ENCODE measurements around the gene EVPLL.
A peak's percentile ranks its signal among the peaks of the same experiment; 100 is the strongest.
"Not testable (repeated sequence)": the region's sequence is repeated elsewhere in the genome, so short reads cannot be mapped to it uniquely, and the experiment has no call there.

The EVPLL gene

DNA sequence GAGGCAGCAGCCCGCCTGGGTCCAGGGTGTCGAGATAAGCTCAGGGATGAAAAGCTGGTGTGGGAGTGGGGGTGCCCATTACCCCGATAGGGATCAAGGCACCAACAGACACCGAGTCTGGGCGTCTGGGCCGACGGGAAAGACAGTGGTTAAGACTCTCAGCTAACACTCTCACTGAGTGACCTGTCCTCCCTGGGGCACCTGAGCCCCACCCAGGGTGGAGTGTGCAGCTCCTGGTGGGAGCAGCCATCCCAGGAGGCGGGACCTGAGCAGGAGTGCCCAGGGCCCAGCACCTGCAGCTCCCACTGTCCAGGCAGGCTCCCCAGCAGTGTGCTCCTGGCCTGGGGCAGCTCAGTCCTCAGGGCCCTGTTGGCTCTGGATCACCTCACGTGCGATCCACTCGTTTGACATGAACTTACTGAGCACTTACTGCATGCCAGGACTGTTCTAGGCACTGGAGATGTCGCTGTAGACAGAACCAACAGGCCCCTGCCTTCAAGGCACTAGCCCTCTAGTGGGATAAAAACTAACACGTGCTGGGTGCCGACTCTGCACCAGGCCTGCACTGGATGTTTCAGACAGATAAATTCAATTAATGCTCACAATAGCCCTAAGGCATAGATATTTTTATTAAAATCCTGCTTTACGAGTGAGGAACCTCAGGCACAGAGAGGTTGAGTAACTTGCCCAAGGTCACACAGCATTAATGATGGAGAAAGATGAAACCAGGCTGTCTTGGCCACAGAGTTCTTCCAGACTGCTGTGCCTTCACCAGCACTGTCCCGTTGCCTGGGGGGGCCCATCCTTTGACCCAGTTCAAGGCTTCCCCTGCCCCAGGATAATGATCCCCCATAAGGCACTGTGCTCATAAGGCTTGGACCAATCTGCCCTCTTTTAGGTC lies 1.9 kb downstream of the EVPLL start:
- no peak for DNase-seq

- no peak for DNase-seq
Measured at GRCh38 chr17:18380471-18381157, 3.0 kb downstream of the EVPLL start.

DNA sequence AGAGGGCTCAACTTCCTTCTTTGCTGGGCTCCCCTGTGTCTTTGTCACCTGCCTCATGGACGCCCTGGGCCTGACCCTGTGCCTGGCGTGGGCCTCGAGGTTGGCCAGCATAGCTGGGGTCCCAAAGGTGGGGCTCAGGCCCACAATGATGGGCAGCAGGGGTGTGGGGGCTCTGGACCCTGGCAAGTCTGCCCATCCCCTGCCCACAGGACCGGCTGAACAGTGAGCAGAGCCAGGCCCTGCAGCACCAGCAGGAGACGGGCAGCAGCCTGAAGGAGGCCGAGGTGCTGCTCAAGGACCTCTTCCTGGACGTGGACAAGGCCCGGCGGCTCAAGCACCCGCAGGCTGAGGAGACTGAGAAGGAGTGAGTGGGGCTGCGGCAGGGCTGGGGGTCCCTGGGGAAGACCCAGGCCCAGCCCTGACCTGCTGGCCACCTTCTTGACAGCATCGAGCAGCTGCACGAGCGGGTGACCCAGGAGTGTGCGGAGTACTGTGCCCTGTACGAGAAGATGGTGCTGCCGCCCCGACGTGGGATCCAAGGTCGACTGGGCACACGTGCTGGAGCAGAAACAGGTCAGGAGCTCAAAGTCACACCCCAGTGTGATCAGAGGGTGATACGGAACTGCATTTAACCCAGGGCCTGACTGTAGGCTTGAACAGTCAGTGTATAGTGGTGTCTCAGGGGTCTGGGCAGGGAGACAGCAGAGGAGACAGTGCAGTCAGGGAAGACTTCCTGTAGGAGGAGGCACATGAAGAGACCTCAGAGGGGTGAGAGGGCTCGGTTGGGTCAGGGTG lies 3.8 kb downstream of the EVPLL start:
- DNase-seq = no peak

- DNase-seq = no peak
Measured at GRCh38 chr17:18381953-18382245, 4.3 kb downstream of the EVPLL start.

- DNase-seq = no peak
Measured at GRCh38 chr17:18382441-18383078, 5.0 kb downstream of the EVPLL start.

DNA sequence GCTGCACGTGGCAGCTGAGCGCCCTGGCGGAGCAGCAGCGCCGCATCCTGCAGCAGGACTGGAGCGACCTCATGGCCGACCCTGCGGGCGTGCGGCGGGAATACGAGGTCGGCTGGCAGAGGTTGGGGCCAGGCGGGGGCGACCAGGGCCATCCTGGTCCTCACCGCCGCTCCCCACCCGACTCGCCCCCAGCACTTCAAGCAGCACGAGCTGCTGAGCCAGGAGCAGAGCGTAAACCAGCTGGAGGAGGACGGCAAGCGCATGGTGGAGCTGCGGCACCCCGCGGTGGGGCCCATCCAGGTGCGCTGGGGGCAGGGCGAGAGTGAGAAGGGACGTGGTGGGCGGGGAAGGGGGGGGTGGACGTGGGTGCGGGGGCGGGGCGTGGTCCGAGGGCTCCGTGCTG lies 5.5 kb downstream of the EVPLL start:
- DNase-seq = peak; percentile 32

DNA sequence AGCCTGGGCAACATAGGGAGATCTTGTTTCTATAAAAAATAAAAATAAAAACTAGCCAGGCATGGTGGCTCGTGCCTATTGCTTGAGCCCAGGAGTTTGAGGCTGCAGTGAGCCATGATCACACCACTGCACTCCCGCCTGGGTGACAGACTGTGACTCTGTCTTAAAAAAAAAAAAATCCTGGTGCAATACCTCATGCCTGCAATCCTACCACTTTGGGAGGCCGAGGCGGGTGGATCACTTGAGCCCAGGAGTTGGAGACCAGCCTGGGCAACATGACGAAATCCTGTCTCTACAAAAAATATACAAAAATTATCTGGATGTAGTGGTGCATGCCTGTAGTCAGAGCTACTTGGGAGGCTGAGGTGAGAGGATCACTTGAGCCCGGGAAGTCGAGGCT lies 6.7 kb downstream of the EVPLL start:
- DNase-seq = not testable (repeated sequence)

GRCh38 chr17:18387583-18387982 lies 10.0 kb downstream of the EVPLL start:
- DNase-seq = not testable (repeated sequence)

GRCh38 chr17:18388266-18388665 lies 10.7 kb downstream of the EVPLL start:
- DNase-seq = not testable (repeated sequence)

GRCh38 chr17:18388728-18389127 lies 11.2 kb downstream of the EVPLL start:
- not testable (repeated sequence) for DNase-seq

- DNase-seq = not testable (repeated sequence)
Measured at GRCh38 chr17:18401872-18402590, 24.5 kb downstream of the EVPLL start.

DNA sequence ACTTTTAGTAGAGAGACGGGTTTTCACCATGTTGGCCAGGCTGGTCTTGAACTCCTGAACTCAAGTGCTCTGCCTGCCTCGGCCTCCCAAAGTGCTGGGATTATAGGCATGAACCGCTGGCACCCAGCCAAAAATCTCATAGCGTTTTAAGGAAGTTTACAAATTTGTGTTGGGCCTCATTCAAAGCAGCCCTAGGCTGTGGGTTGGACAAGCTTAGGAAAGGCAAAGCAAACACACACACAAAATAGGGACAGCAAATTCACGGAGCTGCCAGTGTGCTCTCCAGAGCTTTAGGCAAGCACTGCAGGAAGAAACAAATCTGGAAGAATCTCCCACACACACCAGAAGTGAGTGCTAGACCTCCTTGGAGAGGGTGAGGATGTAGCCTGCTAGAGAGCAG lies 25.6 kb downstream of the EVPLL start:
- DNase-seq = not testable (repeated sequence)

DNA sequence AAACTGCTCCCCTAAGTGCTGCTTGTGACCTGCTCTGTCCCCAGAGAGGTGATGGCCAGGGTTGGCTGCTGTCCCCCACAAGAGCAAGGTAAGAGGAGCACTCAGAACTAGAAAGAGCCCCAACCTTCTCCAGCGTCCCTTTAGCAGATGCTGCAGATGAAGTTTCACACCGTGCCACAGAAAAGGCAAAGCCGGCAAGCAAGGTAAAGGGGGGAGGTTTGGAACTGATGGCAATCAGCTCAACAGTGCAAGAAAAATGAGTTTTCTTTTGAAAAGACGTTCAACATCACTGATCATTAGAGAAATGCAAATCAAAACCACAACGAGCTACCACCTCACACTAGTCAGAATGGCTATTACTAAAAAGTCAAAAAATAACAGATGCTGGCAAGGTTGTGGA lies 26.0 kb downstream of the EVPLL start:
- not testable (repeated sequence) for DNase-seq

DNA sequence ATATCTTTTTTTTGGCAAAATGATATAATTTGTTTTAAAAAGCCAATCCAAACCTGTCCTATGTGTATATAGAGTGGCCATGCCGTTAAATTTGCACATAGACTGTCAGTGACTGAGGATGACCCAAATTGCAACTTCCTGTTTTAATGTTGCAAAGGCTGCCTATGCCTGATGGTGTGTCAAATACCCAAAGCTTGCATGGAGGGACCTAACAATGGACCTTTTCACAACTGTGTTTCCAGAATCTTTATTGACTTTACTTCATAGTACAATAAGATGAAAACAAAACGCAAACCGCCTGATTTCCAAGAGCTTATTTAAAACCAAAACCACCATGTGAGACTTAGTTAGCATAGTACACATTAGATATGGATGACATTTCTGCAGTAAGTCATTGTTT lies 31.3 kb downstream of the EVPLL start:
- DNase-seq = not testable (repeated sequence)

GRCh38 chr17:18409321-18409720 lies 31.7 kb downstream of the EVPLL start:
- not testable (repeated sequence) for DNase-seq

DNA sequence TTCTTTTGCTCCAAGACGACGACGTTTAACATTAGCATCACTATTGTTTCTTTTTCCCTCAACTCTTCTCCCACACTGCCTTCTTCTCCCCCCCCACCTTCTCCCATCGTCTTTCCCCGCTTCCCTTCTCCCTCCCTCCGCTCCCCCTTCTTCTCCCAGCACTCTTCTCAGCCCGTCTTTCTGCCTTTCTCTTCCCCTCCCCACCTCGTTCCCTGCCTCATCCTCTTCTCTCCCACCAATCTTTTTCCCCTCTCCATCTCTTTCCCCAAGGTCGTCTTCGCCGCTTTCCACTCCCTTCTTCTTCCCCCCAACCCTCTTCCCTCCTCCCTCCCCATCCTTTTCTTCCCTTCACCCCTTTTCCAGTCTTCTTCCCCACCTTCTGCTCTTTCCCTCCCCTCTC lies 33.2 kb downstream of the EVPLL start:
- DNase-seq = not testable (repeated sequence)

DNA sequence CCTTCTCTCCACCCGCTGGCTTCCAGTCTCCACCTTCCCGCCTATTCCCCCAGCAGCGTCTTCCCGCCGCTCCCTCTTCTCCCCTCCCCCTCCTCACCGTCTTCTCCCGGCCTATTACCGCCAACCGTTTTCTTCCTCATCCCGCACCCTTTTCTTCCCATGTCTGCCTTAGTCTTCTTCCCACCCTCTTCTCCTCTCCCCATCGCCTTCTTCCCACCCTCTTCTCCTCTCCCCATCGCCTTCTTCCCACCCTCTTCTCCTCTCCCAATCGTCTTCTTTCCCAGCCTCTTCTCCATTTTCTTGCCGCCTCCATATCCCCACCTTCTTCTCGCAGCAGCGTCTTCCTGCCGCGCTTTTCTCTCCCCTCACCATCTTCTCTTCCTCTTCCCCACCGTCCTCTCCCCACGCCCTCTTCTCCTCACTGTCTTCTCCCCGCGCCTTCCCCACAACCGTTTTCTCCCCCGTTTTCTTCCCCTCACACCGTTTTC lies 33.8 kb downstream of the EVPLL start:
- DNase-seq = peak; percentile 52

DNA sequence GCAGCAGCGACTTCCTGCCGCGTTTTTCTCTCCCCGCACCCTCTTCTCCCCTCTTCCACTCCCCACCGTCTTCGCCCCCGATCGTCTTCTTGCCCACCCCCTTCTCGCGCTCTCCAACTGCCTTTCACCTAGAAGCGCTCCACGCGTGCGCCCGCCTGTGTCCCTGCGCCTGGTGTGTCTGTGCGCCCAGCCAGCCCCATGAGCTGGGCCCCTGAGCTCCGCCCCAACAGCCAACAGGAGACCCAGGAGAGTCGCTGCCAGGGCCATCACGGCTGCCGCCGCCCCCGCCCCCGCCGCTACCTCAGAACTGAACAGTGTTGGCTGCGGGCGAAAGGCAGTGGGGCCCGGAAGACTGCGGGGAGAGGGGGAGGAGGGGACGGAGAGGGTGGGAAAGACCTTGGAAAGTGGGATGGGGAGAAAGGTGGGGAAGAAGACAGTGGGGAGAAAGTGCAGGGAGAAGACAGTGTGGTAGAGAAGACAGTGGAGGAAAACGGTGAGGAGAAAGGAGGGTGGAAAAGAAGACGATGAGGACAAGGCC lies 34.5 kb downstream of the EVPLL start:
- DNase-seq = not testable (repeated sequence)

- not testable (repeated sequence) for DNase-seq
Measured at GRCh38 chr17:18421521-18421920, 43.9 kb downstream of the EVPLL start.

- DNase-seq = not testable (repeated sequence)
Measured at GRCh38 chr17:18422464-18422863, 44.9 kb downstream of the EVPLL start.

GRCh38 chr17:18423015-18423414 lies 45.4 kb downstream of the EVPLL start:
- DNase-seq = not testable (repeated sequence)

DNA sequence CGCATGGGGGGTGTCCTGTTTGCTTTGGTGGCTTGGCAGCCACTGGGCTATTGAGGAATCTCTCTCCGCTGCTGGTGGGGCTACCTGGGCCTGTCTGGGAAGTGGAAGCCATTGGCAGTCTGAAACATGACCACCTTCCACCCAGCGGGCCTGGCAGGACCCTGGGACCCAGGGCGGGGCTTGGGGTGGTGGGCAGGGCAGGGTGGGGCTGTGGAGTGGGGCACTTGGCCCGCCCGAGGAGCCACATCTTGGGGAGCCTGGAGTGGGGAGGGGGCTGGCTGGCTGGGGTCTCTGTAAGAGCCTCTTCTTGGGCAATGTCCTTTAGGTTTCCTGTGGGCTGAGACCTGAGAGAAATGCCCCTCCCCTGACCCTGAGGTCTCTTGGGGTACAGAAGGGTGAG lies 48.0 kb downstream of the EVPLL start:
- not testable (repeated sequence) for DNase-seq

All from stimulated activated CD8-positive, alpha-beta memory T cell treated with anti-CD3 and anti-CD28 coated beads, Interleukin-4, amount 100 ng/mL, for 48 hours (primary cell).